Right ventricle myocardium inferior (tissue), 1 donor: ENCODE results near the gene FGFR3. TPM values are rescaled to one million over a fixed set of nuclear protein-coding genes. Genes with fewer than 3 reads are reported as not detected.
A peak's percentile ranks its signal among the peaks of the same experiment; 100 is the strongest.

Experiments used
- ATAC-seq: fragments of 200-7000 bp; cut with Tn5 transposase; one replicate; pipeline ENCODE4 v1.9.1; 2020; ENCODE audit warnings: mild to moderate bottlenecking, moderate library complexity
- DNase-seq: peaks from one replicate; pipeline ENCODE4 v3.0.0; 2021; ENCODE audit errors: missing footprints
- intact Hi-C: fragments of 100-400 bp; cut with DNase I; formaldehyde crosslinking; loops from one replicate; pipeline ENCODE4 v1.11.0; 2022
- total RNA-seq: library from RNA; stranded (reverse); fragmentation: NEBNext Ultra II Directional; extraction: Animal tissue kit (Norgen Biotek cat#: 25700); gene quantifications from one replicate; pipeline ENCODE4 v1.2.1, GENCODE V29; 2021
- donor health status: DM: no; HTN: yes; CAD: no; lungs with severe emphysema.

The FGFR3 gene
- total RNA-seq, 1 donor from 2014 or later: 1.8 TPM

DNA sequence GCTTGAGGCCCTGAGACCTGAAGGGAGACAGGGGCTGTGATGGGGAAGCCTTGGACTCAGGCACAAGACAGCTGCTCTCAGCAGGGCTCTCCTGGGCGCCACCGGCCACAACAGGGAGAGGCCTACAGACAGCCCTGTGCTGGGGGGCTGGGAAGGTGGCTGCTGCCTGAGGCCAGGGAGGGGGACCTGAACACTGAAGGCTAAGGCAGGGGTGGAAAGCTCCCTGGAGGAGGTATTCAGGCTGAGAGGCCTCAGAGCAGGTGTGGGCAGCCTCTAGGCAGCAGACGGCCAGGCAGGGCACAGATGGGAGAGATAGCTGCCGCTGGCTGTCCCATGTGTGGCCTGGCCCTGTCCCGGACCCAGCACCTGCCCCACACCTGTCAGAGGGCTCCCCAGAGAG, 38.8 kb upstream of the FGFR3 start:
- no peak for DNase-seq
- intact Hi-C loops: no loop called here
- ATAC-seq: no peak

DNA sequence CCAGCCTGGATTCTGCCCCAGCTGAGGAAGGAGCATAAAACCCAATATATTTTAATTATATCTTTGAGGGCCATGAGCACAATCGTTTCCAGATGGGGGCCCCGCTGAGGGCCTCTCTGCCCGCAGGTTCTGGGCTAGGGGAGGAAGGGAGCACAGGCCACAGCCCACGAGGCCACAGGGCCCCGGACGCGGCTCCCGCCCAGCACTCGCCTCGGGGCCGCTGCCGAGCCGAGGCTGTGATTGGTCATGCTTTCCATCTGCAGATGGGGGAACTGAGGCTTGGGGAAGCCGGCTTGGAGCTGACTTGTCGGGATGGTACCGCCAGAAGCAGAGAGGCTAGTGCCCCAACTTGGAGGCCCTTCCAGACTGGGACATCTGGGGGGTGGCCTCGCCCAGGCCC, 37.8 kb upstream of the FGFR3 start:
- intact Hi-C loops: no loop called here
- no peak for DNase-seq
- ATAC-seq: no peak

DNA sequence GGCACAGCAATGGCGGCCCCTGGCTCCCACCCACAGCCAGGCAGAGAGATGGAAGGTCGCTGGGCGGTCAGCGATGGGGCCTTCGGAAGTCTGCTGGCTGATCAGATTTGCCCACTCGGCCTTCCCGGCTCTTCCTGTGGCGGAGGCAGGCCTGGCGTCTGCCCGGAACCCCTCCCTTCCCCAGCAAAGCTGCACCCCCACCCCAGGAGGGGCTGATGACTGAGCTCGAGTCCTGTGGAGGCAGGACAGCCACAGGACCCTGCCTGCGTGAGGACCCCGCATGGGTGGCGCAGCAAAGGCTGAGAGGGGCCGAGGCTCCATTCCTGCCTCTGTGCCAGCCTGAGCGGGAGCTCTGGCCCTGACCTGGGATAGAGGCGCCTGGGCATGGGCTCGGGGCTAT, 37.0 kb upstream of the FGFR3 start:
- no peak for ATAC-seq
- intact Hi-C loops: no loop called here
- DNase-seq: no peak

DNA sequence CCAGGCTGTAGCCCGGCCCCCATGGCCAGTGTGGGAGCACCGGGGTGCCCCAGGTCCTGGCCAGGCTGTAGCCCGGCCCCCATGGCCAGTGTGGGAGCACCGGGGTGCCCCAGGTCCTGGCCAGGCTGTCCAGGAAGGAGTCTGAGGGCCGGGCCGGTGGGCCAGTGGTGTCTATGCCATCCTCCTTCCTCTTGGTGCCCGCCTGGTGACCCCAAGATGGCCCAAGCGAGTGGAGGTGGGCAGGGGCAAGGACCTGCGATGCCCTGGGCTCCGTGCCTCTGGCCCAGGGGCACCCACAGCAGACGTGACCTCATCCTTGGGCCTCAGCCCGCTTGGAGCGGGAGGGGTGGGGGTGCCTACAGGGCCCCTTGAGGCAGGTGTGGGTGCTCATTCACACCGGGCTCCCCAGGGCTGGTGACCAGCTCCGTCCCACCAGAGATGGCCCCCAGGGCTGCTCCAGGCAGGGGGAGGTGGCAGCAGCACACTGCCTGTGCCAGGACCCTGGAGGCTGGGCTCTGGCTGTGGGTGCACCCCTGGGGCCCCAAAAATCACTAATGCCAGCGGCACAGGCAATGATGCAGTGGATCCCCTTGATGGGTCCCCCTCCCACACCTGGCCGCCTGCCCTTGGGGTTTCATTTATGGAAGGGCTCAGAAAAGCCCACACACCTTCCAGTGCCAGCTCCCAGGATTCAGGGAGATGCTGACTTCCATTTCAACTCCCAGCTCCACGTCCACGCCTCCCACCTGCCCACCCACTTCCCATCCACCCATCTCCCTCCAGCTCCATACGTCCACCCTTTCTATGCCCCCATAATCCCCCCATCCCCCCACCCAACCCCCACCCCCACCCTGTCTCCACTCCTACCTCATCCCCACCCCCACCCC, 36.0 kb upstream of the FGFR3 start:
- ATAC-seq: no peak
- intact Hi-C loops: no loop called here

DNA sequence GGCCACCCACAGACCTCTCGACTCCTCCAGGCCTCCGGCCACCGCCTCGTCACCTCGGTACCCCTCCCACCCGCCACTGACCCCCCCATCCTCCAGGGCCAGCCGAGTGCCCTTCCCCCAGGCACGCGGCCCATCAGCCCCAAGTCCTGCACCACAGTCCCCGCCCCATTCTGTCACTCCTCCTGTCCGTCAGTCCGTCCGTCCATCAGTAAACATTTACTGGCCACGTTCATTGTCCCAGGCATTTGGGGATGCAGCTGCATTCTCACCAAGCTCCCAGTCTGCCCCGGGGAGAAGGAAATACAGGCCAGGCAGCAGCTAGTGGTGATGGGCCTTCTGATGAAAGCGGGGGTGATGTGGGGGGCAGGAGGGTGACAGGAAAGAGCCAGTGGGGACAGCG, 35.3 kb upstream of the FGFR3 start:
- ATAC-seq: no peak
- no peak for DNase-seq
- intact Hi-C loops: no loop called here

More for the DNA sequence above, 36.0 kb upstream of the FGFR3 start:
- no peak for DNase-seq

DNA sequence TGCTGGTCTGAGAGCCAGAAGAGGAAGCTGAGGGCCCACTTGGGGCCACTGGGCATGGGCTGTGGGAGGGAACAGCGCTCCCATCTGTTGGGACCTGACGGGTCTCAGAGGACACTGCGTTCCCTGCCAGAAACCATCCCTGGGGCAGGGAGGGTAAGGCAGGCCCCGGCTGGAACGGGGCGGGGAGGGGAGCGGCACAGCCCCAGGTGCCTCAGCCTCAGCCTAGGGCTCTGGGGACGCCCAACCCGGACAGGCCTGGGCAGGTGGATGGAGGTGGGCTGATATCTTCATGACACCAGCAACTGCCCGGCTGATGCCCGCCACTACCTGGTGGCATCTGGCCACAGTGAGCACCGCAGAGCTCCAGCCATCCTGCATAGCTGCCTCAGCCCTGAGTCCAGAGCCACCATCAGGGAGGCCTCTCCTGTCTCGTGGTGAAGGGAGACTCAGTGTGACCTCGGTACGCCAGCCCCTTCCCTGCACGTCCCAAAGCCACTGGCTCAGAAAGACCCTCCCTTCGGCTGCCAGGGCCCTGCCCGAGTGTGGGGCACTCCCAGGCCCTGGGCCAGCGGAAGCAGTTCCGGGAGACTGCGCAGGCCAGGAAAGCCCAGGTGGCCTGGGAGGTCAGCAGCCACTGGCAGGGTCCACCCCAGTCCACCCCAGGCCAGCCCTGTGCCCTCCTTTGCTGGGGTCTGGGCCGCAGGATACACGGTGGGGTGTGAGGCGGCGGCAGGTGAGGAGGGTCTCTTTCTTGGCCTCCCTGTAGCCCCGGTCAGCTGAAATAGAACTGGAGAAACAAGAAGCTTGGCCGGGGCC, 34.6 kb upstream of the FGFR3 start:
- intact Hi-C loops: no loop called here
- ATAC-seq: no peak
- no peak for DNase-seq

DNA sequence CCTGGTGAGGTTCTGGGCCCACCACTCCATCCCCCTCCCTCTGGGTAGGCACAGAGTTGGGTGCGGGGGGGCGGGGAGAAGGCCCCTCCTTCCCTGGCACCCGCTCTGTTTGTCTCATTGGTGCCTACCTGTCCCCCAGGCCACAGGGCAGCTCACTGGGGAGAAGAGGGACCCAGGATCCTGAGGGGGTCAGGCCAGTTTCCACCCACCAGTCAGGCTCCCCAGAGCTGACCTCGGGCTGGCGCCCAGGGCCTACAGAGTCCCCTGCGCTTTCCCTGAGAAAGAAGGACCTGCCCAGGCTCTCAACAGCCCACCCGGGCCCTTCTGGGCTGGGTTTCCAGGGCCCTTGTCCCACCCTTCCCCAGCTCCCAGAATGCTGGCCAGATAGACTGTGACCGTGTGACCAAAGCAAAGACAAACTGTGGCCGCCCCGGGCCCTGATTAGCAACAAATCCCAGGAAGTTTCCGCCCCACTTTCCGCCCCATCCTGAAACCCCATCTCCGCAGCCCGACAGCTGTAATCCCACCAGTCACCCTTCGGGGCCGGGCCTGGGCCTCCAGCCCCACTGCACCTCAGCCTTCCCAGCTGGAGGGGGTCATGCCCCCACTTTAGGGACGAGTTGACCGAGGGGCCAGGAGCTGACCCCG, 33.8 kb upstream of the FGFR3 start:
- no peak for ATAC-seq
- intact Hi-C loops: no loop called here
- DNase-seq: no peak

DNA sequence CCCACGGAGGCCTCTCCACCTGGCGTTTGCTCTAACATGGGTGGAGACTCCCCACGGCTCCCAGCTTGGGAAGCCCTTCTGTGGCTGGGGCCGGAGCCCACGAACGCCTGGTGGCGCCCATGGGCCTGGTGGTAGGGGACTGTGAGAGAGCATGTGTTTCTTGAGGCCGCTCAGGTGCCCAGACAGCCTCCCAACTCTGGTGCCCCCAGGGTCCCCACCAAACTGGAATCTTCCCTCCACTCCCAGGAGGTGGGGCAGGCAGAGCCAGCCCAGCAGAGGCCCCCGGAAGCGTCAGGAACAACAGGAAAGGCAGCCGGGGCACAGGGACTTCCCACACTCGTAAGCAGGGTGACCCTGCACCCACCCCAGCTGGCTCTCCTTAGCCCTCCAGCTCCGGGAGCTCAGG, 33.3 kb upstream of the FGFR3 start:
- DNase-seq: no peak
- intact Hi-C loops: no loop called here

DNA sequence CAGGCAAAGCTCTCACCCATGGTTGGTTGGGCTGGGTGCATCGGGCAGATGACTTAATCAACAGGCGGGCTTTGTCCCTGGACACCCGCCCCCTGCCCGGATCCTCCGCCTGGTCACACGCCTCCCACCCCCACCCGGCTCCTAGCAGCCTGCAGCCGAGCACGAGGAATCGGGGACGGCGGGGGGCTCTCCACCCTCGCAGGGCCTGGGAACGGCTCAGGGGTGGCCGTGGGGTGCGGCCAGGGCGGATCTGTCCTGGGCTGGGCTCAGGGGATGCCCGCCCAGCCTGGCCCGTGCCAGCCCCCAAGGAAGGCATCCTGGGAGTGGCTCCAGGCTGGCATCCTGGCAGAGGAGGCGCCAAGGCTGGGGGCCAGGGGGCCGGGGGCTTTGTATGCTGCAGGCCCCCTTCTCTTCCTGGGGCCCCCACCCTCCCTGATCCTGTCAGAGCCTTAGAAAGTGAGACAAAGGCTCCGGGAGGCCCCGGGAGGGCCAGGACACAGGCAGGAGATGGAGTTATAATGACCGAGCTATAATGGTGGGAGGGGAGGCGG, 32.5 kb upstream of the FGFR3 start:
- intact Hi-C loops: no loop called here
- ATAC-seq: no peak
- no peak for DNase-seq

More for the DNA sequence above, 33.3 kb upstream of the FGFR3 start:
- no peak for ATAC-seq

DNA sequence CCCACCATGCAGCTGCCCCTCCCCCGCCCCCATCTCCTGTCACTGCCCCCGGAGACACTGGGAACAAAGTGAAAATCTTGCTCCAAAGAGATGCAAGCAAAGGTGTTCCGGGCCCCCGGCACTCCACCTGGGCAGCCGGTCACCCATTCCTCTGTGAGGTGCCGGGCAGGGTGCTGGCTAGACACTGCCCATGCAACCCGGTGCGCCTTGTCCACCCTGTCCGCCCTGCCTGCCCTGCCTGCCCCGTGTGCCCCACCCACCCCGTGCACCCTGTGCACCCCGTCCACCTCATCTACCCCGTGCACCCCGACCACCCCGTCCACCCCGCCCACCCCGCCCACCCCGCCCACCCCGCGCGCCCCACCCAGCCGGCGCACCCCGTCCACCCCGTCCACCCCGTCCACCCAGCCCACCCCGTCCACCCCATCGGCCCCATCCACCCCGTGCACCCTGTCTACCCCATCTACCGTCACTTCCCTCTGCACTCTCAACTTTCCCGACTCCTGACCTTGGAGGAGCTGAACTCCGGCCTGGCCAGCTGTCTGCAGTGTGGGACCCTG, 31.9 kb upstream of the FGFR3 start:
- intact Hi-C loops: no loop called here
- ATAC-seq (no peak), DNase-seq (no peak)

DNA sequence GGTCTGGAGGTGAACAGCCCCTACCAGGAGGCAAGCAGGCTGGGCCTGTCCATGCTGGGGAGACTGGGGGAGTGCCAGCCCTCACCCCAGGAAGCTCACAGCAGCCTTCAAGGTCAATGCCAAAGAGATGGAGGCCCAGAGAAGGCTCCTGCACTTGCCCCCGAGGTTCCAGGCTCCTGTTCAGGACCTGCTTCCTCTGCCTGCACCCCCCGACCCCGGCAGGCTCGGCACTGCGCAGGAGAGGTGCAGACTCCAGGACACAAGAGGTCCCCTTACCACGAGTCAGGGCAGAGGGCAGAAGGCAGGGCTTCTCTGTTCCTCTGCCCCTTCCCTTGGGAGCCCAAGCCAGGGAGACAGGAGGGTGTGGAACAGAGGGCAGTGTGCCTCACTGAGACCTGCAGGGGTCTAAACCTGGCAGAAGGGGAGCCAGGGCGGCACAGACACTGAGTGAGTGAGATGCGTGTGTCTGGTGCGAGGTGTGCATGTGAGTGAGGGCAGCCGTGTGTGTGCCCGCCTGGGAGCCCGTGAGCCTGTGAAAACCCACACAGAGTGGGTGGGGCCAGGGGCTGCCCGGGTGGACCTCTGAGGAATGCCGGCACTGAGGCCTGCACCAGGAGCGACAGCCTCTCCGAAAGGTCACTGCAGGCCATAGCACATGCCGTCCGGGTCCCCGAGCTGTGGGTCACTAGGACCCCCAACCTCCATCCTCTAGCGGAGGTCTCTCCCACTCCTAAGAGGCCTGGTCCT, 30.7 kb upstream of the FGFR3 start:
- ATAC-seq (no peak), DNase-seq (no peak)
- intact Hi-C loops: no loop called here

DNA sequence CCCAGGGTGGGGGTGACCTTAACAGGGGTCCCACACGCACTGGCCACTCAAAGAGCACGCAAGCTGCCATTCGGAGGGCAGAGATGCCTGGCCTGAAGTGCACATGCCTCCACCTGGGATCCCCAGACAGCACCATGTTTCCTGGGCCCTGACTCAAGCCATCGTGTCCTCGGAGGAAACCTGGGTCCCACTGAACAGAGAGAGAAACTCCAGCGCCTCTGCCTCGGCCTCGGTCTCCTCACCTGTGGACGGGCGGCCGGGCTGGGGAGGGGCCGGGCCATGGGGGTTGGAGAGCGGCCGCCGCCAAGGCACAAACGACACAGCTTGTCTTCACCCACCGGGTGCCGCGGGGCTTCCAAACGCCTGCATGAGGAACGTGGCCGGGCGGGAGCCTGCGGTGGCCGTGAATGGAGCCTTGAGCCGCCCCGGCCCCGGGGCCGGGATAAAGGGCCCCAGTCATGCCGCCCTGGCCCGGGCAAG, 30.0 kb upstream of the FGFR3 start:
- intact Hi-C loops: no loop called here

DNA sequence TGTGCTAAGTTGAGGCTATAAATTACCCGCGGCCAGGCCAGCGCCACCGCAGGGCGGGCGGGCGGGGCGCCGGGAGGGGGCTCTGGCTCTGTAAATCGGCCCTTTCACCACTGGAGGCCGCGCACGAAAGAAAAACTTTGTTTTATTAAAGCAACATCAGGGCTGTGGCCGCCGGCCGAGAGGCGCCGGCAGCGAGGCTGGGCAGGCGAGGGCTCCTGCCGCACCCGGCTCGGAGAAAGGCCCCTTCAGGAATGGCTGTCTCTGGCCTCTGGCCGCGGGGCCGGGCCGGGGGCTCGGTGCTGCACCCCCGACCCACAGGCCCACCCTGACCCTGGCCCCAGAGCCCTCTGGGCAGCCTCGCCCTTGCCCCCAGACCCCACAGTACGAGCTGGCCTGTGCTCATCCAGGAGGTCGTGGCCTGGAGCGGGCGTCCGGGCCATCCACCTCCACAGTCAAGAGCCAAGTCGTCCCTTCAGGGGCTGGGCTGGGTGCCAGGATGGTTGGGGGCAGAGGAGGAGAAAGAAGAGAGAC, 29.5 kb upstream of the FGFR3 start:
- intact Hi-C loops: no loop called here
- no peak for DNase-seq

More for the DNA sequence above, 30.0 kb upstream of the FGFR3 start:
- no peak for DNase-seq
- no peak for ATAC-seq

DNA sequence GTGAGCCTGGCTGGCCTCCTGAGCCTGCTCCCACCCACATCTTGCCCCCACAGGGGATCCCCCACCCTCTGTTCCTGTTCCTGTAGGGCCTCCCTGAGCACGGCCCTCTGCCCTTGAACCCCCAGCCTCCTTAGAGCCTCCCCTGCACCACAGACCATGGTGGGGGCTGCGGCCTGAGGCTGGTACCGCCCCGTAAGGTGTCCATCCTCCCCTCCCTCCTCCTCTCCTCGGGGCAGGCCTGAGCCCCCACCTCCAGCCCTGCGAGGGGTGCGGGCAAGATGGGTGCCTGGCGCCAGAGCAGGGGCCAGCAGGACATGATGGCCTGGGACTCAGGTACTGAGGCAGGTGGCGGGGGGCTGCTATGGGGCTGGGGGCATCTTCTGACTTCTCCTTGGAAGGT, 28.4 kb upstream of the FGFR3 start:
- ATAC-seq (no peak), DNase-seq (no peak)
- intact Hi-C loops: no loop called here

More for the DNA sequence above, 29.5 kb upstream of the FGFR3 start:
- peak; percentile 32 for ATAC-seq

DNA sequence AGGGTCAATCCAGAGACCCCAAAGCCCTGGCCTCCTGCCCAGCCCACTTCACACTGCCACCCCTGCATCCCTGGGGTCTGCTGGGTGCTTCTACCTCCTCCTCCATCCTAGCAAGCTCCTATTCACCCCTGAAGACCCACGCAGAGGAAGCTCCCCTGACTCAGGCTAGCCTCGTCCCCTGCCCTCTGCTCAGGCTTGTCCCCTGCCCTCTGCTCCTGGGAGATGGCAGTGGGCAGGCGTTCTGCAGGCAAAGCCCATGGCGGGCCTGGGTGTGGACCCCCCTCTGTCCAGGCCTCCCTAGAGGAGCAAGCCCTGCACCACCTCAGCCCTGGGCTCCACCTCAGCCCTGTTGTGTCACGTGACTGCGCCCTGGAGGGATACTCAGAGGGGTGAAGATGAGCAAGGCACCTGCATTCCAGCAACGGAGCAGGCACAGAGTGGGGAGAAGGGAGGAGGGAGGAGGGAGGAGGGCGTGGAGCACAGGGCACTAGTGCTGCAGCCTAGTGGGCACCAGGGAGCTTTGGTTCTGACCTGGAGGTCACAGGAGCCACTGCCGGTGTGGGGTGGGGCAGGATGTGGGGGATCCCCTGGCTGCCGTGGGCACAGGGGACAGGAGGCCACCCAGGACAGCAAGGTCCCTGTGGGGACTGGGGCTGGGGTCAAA, 27.6 kb upstream of the FGFR3 start:
- ATAC-seq: no peak
- DNase-seq: no peak
- intact Hi-C loops: no loop called here

DNA sequence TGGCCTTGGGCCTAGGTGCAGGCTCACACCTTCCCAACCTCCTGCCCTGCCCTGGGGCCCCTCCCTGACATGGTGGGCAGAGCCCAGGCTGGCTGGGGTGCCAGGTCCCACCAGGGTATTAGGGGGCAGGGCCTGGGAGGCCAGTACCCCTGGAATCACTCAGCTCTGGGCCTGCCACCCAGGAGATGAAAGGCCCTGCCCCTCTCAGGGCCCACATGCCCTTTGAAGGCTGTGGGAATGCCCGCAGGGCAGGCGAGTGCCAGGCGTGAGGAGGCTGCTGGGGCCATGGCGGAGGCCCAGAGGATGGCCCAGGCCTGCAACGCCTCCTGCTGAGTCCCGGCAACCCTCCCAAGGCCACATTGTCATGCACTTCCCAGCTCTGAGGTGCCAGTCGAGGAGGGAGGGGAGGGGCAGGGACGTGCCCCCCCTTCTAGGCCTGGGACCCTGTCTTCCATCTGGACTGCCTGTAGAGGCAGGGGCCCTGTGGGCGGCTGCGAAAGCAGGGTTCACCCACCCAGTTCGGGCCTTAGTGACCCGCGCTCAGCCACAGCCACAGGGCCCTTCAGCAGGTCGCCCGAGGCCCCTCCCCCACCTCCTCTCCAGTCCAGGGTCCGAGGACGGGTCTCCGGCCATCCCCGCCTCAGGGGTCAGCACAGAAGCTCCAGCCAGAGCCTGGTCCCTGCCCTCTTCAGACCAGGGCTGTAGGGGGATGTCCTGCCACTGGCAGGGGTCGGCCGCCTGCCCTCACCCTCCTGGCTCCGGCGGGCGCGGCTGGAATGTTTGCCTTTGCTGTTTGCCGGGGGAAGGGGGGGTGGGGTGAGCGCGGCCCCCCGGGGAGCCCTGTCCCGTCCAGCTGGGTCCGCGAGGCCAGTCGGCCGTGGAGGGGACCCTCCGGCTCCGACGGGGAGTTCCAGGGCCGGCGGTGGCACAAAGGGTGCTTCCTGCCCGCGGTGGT, 26.7 kb upstream of the FGFR3 start:
- ATAC-seq (peak; percentile 5), DNase-seq (no peak)
- intact Hi-C loops: no loop called here
